Fibroblast of pulmonary artery (primary cell): ENCODE measurements around the gene SHROOM3.

Experiments
- DNase-seq: peaks from one replicate; pipeline ENCODE4 v3.0.0-alpha.2; 2010; ENCODE audit warnings: low read depth
- H3K4me3 ChIP-seq: replicated peaks from 2 replicates; pipeline ENCODE4 v1.5.1; 2011; ENCODE audit warnings: low read depth, mild to moderate bottlenecking, control low read depth, low read length, moderate library complexity
- TF ChIP-seq, protein P1 (sequence below): IDR thresholded peaks from 2 replicates; pipeline ENCODE4 v1.5.1; 2011; ENCODE audit warnings: mild to moderate bottlenecking, control low read depth, low read length, inconsistent platforms; ENCODE audit errors: missing control alignments

Gene SHROOM3

DNA sequence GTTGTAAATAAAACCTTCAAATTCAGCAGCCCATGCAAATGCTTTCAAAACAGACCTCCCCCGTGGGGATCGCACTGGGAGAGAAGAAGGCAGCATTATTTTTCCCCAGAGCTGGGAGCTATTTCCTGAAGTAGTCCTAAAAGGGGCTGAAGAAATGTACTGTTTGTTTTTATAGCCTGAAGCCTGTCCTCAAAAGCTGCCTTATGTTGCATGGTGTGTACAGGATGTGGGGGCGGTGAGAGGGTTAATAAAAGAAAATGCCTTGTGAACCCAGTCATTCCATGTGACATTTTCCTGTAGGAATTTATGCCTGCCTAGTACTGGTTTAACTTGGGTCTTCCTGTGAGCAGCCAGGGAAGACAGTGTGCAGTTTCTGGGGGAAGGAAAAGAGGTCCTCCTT, 318.8 kb downstream of the SHROOM3 start:
- peak; percentile 87 for DNase-seq
- H3K4me3 ChIP-seq = peak overlapping the region; percentile 29
- TF ChIP-seq, protein P1, sequence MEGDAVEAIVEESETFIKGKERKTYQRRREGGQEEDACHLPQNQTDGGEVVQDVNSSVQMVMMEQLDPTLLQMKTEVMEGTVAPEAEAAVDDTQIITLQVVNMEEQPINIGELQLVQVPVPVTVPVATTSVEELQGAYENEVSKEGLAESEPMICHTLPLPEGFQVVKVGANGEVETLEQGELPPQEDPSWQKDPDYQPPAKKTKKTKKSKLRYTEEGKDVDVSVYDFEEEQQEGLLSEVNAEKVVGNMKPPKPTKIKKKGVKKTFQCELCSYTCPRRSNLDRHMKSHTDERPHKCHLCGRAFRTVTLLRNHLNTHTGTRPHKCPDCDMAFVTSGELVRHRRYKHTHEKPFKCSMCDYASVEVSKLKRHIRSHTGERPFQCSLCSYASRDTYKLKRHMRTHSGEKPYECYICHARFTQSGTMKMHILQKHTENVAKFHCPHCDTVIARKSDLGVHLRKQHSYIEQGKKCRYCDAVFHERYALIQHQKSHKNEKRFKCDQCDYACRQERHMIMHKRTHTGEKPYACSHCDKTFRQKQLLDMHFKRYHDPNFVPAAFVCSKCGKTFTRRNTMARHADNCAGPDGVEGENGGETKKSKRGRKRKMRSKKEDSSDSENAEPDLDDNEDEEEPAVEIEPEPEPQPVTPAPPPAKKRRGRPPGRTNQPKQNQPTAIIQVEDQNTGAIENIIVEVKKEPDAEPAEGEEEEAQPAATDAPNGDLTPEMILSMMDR = no peak

DNA sequence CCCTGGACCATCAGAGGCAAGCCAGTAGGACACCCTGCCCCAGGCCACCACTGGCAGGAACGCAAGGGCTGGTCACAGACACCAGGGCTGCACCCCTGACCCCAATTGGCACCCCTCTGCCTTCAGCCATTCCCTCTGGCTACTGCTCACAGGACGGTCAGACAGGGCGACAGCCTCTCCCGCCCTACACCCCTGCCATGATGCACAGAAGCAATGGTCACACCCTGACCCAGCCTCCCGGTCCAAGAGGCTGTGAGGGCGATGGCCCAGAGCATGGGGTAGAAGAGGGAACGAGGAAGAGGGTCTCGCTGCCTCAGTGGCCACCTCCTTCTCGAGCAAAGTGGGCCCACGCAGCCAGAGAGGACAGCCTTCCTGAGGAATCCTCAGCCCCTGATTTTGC, 319.4 kb downstream of the SHROOM3 start:
- TF ChIP-seq, protein P1 = no peak
- H3K4me3 ChIP-seq = no peak overlapping the region
- no peak for DNase-seq

DNA sequence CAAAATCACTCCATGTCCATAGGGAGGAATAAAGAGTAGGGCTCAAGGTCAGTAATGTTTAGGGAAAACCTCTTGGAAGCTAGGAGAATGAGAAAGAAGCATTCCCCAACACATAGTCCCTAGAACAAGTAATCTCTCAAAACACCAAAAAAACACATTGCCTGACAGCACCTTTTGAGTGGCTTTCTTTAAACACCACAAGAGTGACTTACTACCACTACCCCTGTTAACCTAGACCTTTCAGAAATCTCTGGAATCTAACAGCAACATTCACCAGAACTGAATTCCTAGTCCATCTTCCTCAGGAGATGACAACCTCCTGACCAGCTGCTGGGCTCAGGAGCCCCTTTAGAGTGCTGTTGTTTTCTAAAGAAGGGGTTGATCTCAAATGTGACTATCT, 320.7 kb downstream of the SHROOM3 start:
- no peak for DNase-seq
- TF ChIP-seq, protein P1 = no peak
- no peak overlapping the region for H3K4me3 ChIP-seq

DNA sequence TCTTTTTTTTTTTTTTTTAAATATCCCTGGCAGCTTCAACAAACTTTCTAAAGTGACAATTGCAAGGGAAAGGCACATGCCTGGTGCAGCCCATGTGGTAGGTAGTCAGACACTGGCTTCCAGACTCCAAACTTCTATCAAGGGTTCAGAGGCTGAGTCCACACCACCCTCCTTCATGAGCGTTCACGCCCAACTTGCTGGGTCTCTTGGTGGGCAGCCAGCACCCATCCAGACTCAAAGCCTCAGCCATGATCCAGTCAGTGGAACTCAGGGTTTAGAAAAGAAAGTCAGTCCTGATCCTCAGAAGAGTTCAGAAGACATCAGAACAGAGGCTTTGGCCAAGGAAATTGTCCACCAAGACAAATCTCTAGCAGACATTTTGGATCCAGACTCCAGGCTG, 321.4 kb downstream of the SHROOM3 start:
- H3K4me3 ChIP-seq = no peak overlapping the region
- TF ChIP-seq, protein P1 = no peak
- DNase-seq = no peak

DNA sequence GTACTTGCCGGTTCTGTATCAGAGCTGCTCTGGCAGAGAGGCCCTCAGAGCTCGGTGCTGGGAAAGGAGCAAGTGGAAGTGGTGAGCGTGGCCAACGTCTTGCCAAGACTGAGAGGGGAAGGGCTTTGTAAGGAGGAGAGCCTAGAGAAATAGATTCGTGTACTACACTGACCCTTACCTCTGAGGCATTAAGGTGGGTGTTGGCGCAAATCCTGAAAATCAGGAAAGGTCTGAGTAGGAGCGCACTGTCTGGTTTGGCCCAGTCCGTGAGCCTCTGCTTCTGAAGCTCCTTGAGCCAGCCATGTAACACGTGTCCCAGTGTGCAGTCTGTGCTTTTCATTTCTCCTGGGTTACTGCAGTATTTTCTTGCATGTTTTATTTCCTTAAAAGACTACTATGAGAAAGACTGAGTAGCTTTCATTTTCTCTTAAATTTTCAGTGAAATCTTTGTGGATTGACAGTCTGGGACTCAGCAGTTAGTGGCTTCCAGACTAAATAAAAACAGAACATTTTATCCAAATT, 322.4 kb downstream of the SHROOM3 start:
- no peak overlapping the region for H3K4me3 ChIP-seq
- TF ChIP-seq, protein P1 = no peak
- no peak for DNase-seq

DNA sequence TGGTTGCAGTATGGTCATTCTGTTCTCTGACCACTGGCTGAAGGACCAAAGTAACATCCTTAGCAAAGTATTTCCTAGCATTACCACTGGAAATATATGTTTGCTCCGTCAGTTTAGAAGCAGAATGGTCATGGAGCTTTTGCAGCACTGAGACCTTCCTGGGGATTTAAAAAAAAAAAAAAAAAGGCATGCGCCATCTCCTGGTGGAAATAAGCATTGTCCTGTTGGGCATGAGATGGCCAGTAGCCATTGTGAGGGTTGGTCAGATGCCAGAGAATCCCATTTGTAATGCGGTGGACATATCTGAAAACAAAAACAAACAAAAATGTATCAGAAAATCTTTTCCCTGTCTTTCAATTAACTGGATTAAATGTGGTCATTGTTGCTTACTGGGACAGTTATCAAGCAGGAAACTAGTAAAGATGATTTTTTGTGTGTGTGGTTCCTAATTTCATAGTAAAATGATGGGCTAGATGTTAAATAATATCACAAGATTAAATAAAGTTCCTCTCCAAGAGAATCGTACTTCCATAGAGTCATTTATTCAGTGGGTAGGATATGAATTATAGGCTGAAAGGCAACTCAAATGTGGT, 323.4 kb downstream of the SHROOM3 start:
- H3K4me3 ChIP-seq = no peak overlapping the region
- TF ChIP-seq, protein P1 = peak; percentile 77
- DNase-seq = peak; percentile 91

DNA sequence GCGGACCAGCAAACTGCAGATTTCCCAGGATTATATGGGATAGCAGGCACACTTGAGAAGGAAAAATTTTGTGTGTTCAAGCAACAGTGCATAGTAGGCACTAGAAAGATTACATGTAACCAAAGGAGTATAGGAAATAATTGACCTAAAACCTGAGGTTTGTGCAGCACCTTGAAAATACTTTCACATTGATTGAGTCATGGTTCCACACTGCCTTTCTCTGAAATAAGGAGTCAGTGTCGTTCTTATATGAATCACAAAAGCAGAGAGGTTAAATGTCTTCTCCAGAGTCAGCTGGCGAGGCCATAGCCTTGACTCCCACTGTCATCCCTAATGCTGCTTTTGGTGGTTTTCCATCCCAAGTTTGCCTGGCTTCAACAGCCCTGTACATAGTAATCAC, 324.0 kb downstream of the SHROOM3 start:
- TF ChIP-seq, protein P1 = no peak
- no peak for DNase-seq
- no peak overlapping the region for H3K4me3 ChIP-seq
